Kidney (tissue), 14 donors: Measurements from ENCODE around the gene ATP11A. TPM values are rescaled to one million over a fixed set of nuclear protein-coding genes. Genes with fewer than 3 reads are reported as not detected.

ENCODE experiments used
- DNase-seq, 5 donors: peaks; one replicate each; pipeline ENCODE4 v3.0.0-alpha.2; 2013 to 2020
- FAIRE-seq: peaks from 2 replicates; lab custom pipeline; 2012; peaks lifted over from hg19 to GRCh38; lab: Jason Lieb, UNC
- H3K27ac ChIP-seq, 2 donors: one replicate each; pipeline ENCODE4 v1.7.0; 2013; ENCODE audit warnings: low read depth in 2 of 2, low read length in 2 of 2, inconsistent platforms in 1 of 2
- H3K27me3 ChIP-seq: one replicate; pipeline ENCODE4 v1.7.1; 2013; ENCODE audit warnings: low read length, inconsistent platforms; ENCODE audit not compliant: control insufficient read depth, insufficient read depth
- H3K36me3 ChIP-seq, 3 donors: one replicate each; pipeline versions ENCODE4 v1.7.0 to v1.7.1; 2013; ENCODE audit warnings: low read length in 3 of 3, control low read depth in 1 of 3, inconsistent platforms in 1 of 3; ENCODE audit not compliant: insufficient read depth in 3 of 3, control insufficient read depth in 2 of 3
- H3K4me1 ChIP-seq, 3 donors: one replicate each; pipeline versions ENCODE4 v1.7.0 to v1.7.1; 2013; ENCODE audit warnings: low read length in 3 of 3, inconsistent platforms in 1 of 3, low read depth in 1 of 3; ENCODE audit not compliant: control insufficient read depth in 2 of 3, insufficient read depth in 2 of 3
- H3K4me3 ChIP-seq, 3 donors: one replicate each; pipeline versions ENCODE4 v1.7.0 to v1.8.1; 2013; ENCODE audit warnings: low read length in 3 of 3, control low read depth in 1 of 3, inconsistent platforms in 1 of 3
- H3K9ac ChIP-seq, 3 donors: one replicate each; pipeline versions ENCODE4 v1.7.0 to v1.7.1; 2013; ENCODE audit warnings: low read length in 3 of 3, control low read depth in 1 of 3, inconsistent platforms in 1 of 3
- H3K9me3 ChIP-seq, 3 donors: one replicate each; pipeline versions ENCODE4 v1.7.0 to v1.7.1; 2013; ENCODE audit warnings: low read length in 3 of 3, control low read depth in 1 of 3, inconsistent platforms in 1 of 3; ENCODE audit not compliant: control insufficient read depth in 2 of 3, insufficient read depth in 1 of 3
- intact Hi-C: fragments of 100-400 bp; cut with DNase I; formaldehyde crosslinking; loops from one replicate; pipeline ENCODE4 v1.11.1; 2022
- polyA plus RNA-seq: library from polyadenylated mRNA; stranded (reverse); fragments of 350-450 nt; fragmentation: Illumina TruSeq; extraction: RNeasy Lipid Tissue Mini Kit (QIAGEN cat#74804); gene quantifications from one replicate; pipeline ENCODE4 v1.2.3, GENCODE V29; 2014; ENCODE audit warnings: low read depth, low replicate concordance; ENCODE audit not compliant: insufficient read depth
- total RNA-seq: library from RNA; stranded (reverse); fragmentation: NEBNext Ultra II Directional; extraction: Animal tissue kit (Norgen Biotek cat#: 25700); gene quantifications from one replicate; pipeline ENCODE4 v1.2.1, GENCODE V29; 2021
- TF ChIP-seq, protein P1 (sequence below): IDR thresholded peaks from 3 replicates; pipeline ENCODE4 v1.5.1; 2012; ENCODE audit warnings: mild to moderate bottlenecking, moderate library complexity, borderline replicate concordance; ENCODE audit not compliant: insufficient read depth; ENCODE audit errors: extremely low read depth
- donor health status: control.
- donor health status: control.
- donor health status: control.
- donor health status: control.
- donor health status: control.
- donor health status: DM: yes; HTN: yes; CAD: no.
- donor health status: Normal renal cell carcinoma (clear cell type).

The ATP11A gene
- total and polyA plus RNA-seq, 2 donors from 2014 or later: 4.9 to 212 TPM

DNA sequence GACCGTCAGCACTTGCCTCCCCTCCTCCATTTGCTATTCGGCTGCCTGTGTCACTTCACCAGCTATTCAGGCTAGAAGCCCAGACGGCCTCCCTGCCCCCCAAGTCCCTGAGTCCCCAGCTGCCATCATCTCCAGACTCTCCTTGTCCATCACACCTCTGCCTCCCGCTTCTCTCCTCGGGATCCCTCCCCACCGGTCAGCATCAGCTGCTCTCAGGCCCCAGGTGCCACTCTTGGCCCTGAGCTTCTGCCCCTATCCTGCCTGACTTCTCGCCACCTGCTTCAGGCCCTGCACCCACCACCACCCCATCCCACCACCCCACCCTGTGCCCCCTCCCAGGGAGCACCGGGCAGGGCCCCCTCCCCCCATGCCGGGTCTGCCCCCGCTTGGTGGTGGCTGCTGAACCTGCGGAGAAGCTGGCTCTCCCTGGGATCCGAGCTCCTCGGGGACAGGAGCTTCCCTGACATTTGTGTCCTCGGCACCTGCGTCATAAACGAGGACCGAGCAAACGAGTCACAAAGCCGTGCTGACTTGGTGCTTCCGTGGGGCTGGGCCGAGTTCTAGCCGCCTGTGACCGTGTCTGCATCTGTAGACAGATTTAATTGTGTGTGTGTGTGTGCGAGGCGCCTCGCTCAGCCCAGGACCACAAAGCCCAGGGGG is 208.9 kb downstream of the ATP11A start:
- DNase-seq (no peak), FAIRE-seq (no peak)
- Histone ChIP-seq H3K36me3 (no peaks in the 10 kb centered on the region), H3K27ac (no peak overlapping the region), H3K27me3 (no peaks in the 10 kb centered on the region), H3K4me3 (no peak overlapping the region), H3K9me3 (no peaks in the 10 kb centered on the region), H3K4me1 (peaks cover 0 to 22% (median 22%) of the 10 kb centered on the region in 3 donors), H3K9ac (no peak overlapping the region)
- intact Hi-C loops: no loop called here
- TF ChIP-seq, protein P1, sequence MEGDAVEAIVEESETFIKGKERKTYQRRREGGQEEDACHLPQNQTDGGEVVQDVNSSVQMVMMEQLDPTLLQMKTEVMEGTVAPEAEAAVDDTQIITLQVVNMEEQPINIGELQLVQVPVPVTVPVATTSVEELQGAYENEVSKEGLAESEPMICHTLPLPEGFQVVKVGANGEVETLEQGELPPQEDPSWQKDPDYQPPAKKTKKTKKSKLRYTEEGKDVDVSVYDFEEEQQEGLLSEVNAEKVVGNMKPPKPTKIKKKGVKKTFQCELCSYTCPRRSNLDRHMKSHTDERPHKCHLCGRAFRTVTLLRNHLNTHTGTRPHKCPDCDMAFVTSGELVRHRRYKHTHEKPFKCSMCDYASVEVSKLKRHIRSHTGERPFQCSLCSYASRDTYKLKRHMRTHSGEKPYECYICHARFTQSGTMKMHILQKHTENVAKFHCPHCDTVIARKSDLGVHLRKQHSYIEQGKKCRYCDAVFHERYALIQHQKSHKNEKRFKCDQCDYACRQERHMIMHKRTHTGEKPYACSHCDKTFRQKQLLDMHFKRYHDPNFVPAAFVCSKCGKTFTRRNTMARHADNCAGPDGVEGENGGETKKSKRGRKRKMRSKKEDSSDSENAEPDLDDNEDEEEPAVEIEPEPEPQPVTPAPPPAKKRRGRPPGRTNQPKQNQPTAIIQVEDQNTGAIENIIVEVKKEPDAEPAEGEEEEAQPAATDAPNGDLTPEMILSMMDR: no peak

- no peaks in the 10 kb centered on the region for H3K27me3 ChIP-seq
- no peak for FAIRE-seq
- intact Hi-C loops: no loop called here
- no peak overlapping the region for H3K9ac ChIP-seq
- TF ChIP-seq, protein P1: no peak
- peaks cover 0 to 29% (median 23%) of the 10 kb centered on the region in 3 donors for H3K4me1 ChIP-seq
- DNase-seq: peak in 1 of 5 donors; percentile 43
- no peak overlapping the region for H3K27ac ChIP-seq
- H3K36me3 ChIP-seq: no peaks in the 10 kb centered on the region
- no peaks in the 10 kb centered on the region for H3K9me3 ChIP-seq
- no peak overlapping the region for H3K4me3 ChIP-seq
Measured at GRCh38 chr13:112899281-112900225, 209.7 kb downstream of the ATP11A start.

DNA sequence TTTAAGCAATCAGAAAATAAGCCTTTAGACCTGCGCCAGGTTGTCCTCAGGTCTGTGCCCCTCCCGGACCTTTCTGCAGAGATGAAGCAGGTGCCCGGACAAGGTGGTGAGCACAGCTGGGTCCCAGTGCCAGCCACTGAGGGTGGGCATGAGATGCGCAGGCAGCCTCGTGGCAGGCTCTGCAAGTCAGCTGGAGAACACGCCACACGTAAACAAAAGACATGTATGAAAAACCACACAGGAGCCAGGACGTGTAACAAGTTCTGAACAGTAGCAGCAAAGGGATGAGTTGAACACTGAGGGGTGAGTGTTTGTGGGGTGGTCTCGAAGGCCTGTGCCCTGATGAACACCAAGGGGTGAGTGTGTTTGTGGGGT is 210.4 kb downstream of the ATP11A start:
- no peak overlapping the region for H3K9ac ChIP-seq
- no peaks in the 10 kb centered on the region for H3K9me3 ChIP-seq
- FAIRE-seq (no peak), DNase-seq (peak in 1 of 5 donors; percentile 25)
- intact Hi-C loops: no loop called here
- H3K27ac ChIP-seq: no peak overlapping the region
- H3K27me3 ChIP-seq: no peaks in the 10 kb centered on the region
- peaks cover 0 to 29% (median 20%) of the 10 kb centered on the region in 3 donors for H3K4me1 ChIP-seq
- no peaks in the 10 kb centered on the region for H3K36me3 ChIP-seq
- TF ChIP-seq, protein P1: no peak
- no peak overlapping the region for H3K4me3 ChIP-seq
